Kidney epithelial cell (primary cell): Measurements from ENCODE around the gene CCDC71L. TPM values are rescaled to one million over a fixed set of nuclear protein-coding genes. Genes with fewer than 3 reads are reported as not detected.

Experiments
- DNase-seq: peaks from one replicate; pipeline ENCODE4 v3.0.0-alpha.2; 2010; ENCODE audit warnings: low read depth
- H3K27me3 ChIP-seq: 2 replicates; pipeline ENCODE4 v1.6.0; 2011; ENCODE audit warnings: low read length; ENCODE audit not compliant: control insufficient read depth, insufficient read depth
- H3K36me3 ChIP-seq: 2 replicates; pipeline ENCODE4 v1.5.1; 2011; ENCODE audit warnings: low read length; ENCODE audit not compliant: control insufficient read depth, insufficient read depth
- H3K4me3 ChIP-seq: 2 replicates; pipeline ENCODE4 v1.5.1; 2011; ENCODE audit warnings: low read depth, mild to moderate bottlenecking, control low read depth, low read length
- CTCF ChIP-seq: IDR thresholded peaks from 2 replicates; pipeline ENCODE4 v1.5.1; 2011; ENCODE audit warnings: mild to moderate bottlenecking, moderate library complexity, low read length, control low read depth, inconsistent platforms; ENCODE audit not compliant: insufficient read depth, poor library complexity, severe bottlenecking
- total RNA-seq: library from RNA; depleted of rRNA; stranded (reverse); fragments of >200 nt; gene quantifications from 2 replicates; pipeline ENCODE4 v1.2.3, GENCODE V29; 2015

CCDC71L gene
- total RNA-seq, 1 donor from 2014 or later, result 32.1 TPM

- Histone ChIP-seq H3K4me3 (no peak overlapping the region), H3K36me3 (no peaks in the 10 kb centered on the region), H3K27me3 (no peaks in the 10 kb centered on the region)
- no peak for DNase-seq
- TF ChIP-seq CTCF, result no peak
These were observed 8.0 kb downstream of the CCDC71L start for GRCh38 chr7:106652909-106653308.

- no peak overlapping the region for H3K4me3 ChIP-seq
- TF ChIP-seq CTCF, result no peak
- H3K36me3 ChIP-seq, result no peaks in the 10 kb centered on the region
- no peaks in the 10 kb centered on the region for H3K27me3 ChIP-seq
- no peak for DNase-seq
These were observed 8.9 kb downstream of the CCDC71L start for GRCh38 chr7:106652092-106652491.

GRCh38 chr7:106646256-106646655, 14.7 kb downstream of the CCDC71L start:
- Histone ChIP-seq H3K27me3 (no peaks in the 10 kb centered on the region), H3K36me3 (no peaks in the 10 kb centered on the region), H3K4me3 (no peak overlapping the region)
- no peak for DNase-seq
- no peak for TF ChIP-seq CTCF

GRCh38 chr7:106644999-106645398, 16.0 kb downstream of the CCDC71L start:
- no peak for TF ChIP-seq CTCF
- H3K4me3 ChIP-seq, result no peak overlapping the region
- DNase-seq, result no peak
- no peaks in the 10 kb centered on the region for H3K27me3 ChIP-seq
- no peaks in the 10 kb centered on the region for H3K36me3 ChIP-seq

GRCh38 chr7:106643216-106644000, 17.6 kb downstream of the CCDC71L start:
- TF ChIP-seq CTCF, result no peak
- H3K4me3 ChIP-seq, result no peak overlapping the region
- H3K36me3 ChIP-seq, result no peaks in the 10 kb centered on the region
- DNase-seq, result no peak
- H3K27me3 ChIP-seq, result no peaks in the 10 kb centered on the region

- no peak for TF ChIP-seq CTCF
- Histone ChIP-seq H3K36me3 (no peaks in the 10 kb centered on the region), H3K4me3 (no peak overlapping the region), H3K27me3 (no peaks in the 10 kb centered on the region)
- no peak for DNase-seq
These were observed 19.5 kb downstream of the CCDC71L start for GRCh38 chr7:106641416-106641815.
